GM18951 (cell line): ENCODE measurements around the gene LPCAT1.
A peak's percentile ranks its signal among the peaks of the same experiment; 100 is the strongest.
"Not testable (repeated sequence)": the region's sequence is repeated elsewhere in the genome, so short reads cannot be mapped to it uniquely, and the experiment has no call there.

Source experiments
- POLR2A ChIP-seq: IDR thresholded peaks from 4 replicates; pipeline ENCODE4 v1.6.1; 2011; ENCODE audit warnings: mild to moderate bottlenecking; ENCODE audit not compliant: insufficient read length, insufficient read depth; ENCODE audit errors: extremely low read depth
- in situ Hi-C: fragments of 300-500 bp; cut with MboI; formaldehyde crosslinking; loops from one replicate; pipeline ENCODE4 v1.12.0; 2022; ENCODE audit warnings: low sequenced_read_pairs, mixed read lengths, inconsistent platforms; ENCODE audit not compliant: unreplicated experiment

Gene LPCAT1

DNA sequence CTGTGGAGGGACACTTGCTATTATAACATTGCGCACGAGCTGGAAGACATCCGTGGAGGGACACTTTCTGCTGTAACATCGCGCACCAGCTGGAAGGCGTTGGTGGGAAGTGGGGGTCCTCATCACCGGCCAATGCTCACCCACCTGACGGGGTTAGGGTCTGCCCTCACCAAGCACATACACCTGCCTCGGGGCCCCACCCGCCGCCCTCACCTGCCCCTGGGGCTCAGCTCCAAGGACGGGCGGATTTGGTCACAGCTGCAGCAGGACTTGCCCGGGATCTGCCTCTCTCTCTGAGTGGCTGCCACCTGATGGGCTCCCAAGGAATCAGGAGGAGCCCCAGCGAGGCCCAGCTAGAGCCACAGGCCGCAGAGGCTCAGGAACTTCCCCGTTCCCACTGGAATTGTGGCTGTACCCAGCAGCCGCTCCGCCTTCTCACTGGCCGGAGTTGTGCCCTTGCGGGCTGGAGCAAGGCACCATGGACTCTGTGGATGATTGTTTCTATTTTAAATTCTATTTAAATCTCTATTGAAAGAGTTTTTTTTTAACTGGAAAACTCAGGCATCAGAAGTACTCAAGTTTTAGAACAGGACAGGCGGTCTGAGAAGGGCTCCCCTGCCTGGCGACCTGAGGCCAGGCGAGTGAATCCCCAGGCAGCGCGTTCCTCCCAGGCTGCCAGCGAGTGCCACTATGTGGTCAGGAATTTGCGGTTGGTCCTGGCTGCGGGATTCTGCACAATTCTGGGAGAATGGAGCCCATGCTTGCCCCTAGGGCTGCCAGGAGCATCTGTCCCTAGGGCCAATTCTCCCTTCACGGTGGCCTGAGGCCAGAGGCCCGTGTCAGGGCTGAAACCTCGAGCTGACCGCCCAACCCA lies 39.7 kb downstream of the LPCAT1 start:
- TF ChIP-seq POLR2A: peak; percentile 25
- in situ Hi-C loops: no loop called here

DNA sequence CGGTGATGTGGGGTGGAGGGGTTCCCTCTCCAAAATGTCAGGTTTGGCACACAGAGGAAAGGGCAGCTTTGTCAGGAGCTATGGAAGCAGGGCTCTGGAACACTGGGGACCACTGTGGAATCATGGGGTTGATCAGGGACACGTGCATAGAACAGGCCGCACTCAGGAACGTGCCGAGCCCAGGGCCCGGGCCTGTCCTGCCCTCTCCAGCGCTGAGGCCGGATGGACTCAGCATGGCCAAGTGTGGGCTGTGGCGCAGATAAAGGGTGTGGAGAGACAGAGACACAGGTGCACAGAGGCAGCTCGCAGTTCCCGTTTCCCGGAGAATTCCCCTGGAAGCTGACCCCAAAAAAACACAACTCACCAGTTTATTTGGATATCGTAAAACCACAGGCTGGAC lies 40.7 kb downstream of the LPCAT1 start:
- in situ Hi-C loops: no loop called here

DNA sequence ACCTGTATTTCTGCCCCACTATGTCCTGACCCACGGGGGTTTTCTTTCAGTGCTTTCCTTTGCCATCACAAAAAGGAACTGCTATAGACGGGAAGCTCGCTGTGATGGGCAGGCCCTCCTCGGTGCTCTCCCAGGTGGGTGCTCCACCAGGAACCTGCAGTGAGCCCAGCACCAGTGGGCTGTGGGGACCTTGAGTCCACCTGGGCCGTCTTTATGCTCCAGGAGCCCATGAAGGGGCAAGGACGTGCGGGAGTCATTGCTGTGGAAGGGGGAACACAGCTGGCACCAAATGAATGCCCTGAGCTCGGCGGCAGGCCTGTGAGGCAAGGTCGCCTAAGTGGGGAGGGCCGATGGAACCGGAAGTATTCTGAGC lies 41.8 kb downstream of the LPCAT1 start:
- in situ Hi-C loops: no loop called here
- peak; percentile 8 for TF ChIP-seq POLR2A

More for the DNA sequence above, 40.7 kb downstream of the LPCAT1 start:
- TF ChIP-seq POLR2A: no peak

DNA sequence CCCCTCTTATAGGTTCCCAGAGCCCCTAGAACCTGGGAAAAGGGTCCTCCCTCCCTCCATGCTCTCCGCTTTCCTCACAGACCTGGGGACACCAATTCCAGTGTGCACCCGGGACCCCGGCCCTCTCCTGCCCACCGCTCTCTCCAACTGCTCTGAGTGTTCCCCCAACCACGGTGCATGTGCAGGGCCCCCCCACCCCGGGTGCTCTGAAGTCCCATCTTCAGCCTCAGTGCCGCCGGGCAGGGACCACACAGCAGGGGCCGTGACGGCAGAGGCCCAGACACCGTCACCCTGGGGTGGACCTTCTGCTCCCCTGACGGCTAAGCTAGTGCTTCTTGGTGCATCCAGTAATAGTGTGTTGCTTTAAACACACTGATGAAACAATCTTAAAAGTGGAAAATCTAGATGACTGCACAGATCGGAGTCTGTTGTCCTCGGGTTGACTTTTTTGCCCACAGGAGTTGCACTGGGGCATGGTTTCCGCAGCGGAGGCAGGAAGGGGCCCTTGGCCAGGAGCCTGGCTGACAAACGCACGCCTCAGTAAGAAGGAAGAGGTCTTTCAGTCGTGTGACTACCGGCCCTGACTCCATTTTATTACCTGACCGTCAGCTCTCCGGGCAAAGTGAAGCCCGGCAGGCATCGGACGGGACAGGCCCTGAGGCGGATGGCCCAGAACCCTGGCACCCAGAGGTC lies 42.3 kb downstream of the LPCAT1 start:
- in situ Hi-C loops: no loop called here
- peak; percentile 33 for TF ChIP-seq POLR2A

DNA sequence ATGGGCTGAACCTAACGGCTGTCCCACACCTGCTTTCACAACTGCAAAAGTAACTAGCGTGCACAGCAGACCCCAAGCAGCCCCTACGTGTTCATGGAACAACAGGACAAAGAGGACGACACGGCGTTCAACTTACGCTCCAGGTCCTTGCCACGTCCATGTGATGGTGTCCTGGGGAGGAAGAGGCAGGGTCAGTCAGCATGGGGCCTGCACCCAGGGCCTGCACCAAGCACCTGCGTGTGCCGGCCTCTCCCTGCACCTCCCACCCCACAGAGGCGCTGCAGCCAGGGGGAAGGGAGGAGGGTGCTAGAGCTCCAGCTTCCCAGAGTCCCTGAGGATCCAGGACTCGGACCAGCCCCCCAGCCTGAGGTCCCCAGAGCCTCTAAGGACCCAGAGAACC lies 43.0 kb downstream of the LPCAT1 start:
- no peak for TF ChIP-seq POLR2A
- in situ Hi-C loops: no loop called here

DNA sequence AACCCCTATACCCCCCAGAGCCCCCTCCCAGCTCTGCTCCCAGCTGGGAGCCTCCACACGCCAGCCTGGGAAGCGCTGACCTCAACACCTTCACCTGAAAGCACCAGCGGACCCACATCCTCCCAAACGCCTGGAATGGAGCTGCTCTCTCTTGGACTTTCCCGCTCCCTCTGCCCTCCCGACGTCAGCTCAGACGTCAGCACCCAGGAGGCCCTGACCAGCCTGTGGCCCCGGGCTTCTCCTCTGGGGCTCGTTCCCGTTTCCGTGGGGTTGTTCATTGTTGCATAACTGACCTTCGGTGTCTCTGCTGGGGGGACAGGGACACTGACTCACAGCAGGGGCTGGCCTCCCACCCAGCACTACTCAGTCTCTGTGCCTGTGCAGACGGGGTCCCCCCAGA lies 43.5 kb downstream of the LPCAT1 start:
- in situ Hi-C loops: no loop called here
- TF ChIP-seq POLR2A: peak; percentile 6

DNA sequence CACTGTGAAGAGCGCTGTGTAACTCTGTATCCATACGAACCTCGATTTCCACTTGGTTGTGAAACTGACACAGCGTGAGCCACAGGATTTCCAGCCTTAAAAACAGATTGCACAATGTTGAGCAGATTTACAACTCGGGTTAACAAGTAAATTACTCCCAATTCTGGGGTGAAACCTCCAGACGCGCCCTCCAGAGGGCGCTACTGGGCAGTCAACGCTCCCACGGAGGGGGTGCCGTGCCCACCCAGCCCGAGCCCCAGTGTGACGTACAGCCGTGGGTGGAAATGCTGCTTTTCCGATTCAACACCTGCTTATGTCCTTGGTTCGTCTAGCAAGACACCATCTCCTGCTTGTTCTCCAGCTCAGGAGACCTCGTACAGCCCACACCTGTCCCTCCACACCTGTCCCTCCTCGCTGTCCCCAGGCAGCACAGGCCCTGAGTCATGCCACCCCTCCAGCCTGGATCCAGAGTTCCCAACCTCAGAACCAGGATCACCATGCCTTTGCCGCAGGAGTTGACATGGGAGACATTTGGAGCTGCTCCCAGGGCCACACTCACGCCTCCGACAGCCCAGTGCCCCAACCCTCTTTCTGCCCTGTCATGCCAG lies 44.1 kb downstream of the LPCAT1 start:
- in situ Hi-C loops: no loop called here
- peak; percentile 13 for TF ChIP-seq POLR2A

DNA sequence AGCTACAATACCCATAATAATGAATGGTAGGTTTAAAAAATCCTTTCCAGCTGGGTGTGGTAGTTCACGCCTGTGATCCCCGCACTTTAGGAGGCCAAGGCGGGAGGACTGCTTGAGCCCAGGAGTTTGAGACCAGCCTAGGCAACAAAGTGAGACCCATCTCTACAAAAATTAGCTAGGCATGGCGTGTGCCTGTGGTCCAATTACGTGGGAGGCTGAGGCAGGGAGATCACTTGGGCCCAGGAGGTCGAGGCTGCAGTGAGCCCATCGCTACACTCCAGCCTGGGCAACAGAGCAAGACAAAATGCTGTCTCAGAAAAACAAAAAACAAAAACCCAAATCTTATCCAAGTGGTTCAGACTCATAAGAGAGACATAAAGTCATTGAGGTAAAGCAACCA lies 44.7 kb downstream of the LPCAT1 start:
- TF ChIP-seq POLR2A: no peak
- in situ Hi-C loops: no loop called here

DNA sequence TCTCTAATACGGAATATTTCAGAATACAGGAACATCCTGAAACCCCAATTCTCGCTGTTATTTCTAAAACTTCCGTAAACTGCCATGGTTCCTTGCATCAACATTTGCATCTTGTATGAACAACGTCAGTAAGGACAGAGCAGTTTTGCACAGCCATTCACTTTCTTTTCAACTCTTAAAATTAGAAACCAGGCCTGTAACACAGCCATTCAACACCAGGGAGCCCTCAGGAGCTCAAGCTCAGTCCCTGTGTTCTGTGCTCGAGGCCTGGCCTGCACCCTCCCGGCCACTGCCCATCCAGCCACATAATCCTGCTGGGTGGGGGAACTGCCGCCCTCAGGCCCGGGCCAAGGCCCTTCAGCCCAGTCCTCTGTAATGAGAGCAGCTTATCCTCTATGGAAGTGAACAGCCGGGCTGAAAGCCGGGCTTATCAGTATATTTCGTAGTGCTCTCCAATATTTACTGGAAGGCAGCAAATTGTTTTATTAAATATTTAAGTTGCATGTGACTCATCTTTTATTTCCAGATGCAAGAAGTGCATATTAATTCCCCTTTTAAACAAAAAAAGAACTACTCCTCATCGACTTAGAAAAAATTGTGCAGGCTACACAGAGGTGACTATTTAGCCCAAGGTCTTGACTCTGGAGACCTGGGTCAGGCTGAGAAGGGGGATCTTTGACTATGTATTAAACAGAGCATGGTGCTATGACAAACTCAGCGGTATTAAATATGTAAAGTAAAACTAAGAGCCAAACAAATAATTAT lies 45.3 kb downstream of the LPCAT1 start:
- in situ Hi-C loops: no loop called here
- TF ChIP-seq POLR2A: no peak

DNA sequence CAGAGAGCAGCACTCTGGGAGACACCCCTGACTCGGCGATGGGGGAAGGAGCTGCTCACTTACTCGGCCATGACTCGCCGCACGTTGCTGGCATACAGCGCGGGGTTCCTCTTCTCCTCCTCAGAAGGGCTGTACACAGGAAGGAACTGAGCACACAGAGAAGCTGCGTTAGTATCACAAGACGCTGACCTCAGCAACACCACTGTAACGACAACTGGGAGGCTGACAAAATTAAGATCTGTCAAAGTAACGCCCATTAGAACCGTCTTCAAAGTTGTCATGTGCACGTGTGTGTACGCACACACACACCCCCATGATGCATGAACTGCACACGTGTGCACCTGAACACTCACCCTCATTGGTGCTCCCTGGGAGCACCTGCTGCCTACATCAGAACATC lies 46.4 kb downstream of the LPCAT1 start:
- in situ Hi-C loops: no loop called here
- TF ChIP-seq POLR2A: no peak

DNA sequence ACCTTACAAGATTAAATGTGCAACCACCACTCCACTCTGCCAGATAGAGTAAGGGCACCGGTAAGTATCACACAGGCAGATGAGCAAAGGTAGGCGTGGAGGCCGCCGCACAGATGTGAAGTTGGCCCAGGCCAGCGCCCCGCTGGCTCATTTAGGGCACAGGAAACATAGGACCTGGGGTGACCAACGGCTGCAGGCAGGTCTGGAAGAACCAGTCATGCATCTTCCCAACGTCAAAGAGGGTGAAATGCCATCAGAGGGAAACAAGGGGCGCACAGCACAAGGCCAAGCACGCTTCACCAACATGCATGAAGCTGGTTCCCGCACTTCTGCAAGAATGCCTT lies 46.8 kb downstream of the LPCAT1 start:
- in situ Hi-C loops: no loop called here
- TF ChIP-seq POLR2A: no peak

DNA sequence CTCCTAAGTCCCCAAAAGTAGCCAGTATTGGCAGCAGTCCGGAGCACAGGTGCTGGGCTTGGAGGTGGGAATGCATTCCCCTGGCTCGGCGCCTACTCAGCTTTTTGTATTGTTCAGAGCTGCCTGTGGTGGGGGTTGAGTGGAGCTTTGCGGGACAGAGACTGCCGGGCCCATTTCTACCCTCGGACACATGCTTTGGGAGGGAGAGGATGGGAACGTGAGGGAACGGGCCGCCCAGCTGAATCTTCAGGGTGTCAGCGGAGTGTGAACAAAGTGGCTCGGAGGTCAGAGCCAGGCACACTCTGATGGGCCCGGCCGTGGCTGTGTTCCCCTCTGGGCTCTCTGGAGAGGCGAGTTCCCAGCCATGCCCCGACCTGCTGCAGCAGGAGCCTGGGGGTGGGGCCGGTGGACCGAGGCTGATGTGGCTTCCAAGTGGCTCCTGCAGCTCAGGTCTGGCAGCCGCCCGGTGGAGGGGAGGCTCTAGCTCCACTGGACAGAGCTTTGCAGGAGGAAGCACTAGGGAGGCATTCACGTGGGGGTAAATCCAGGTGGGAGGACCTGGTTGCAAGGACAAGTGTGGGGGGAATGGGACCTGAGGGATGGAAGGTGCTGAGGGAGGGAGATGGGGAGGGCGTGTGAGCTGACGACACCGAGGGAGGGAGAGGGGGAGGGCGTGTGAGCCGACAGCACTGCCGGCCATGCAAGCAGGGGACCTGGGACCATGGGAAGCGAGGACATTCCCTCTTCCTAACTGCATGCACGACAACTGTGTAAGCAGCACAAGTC lies 47.4 kb downstream of the LPCAT1 start:
- in situ Hi-C loops: no loop called here
- no peak for TF ChIP-seq POLR2A

DNA sequence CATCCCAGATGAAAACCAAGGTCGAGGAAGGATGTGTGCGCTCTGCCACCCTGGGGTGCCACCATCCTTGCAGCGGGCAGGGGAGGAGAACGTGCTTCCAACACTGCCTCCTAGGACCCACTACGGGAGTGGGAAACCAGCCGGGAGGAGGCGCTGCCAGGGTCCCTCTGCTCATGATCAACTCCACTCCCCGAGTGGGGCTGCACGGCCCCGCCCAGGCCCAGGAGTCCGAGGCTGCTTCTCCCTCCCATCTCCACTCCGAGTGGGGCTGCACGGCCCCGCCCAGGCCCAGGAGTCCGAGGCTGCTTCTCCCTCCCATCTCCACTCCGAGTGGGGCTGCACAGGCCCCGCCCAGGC lies 48.2 kb downstream of the LPCAT1 start:
- in situ Hi-C loops: not testable (repeated sequence)
